ENCODE measurements around the gene CRACR2A.
A peak's percentile ranks its signal among the peaks of the same experiment; 100 is the strongest.

CRACR2A gene

GRCh38 chr12:3645091-3645490 lies 107.8 kb downstream of the CRACR2A start:
- Histone ChIP-seq H2AFZ (ENCODE audit: low read length, unreplicated experiment) (no peak overlapping the region), H3K4me3 (ENCODE audit: low read depth, low read length) (no peak overlapping the region), H3K79me2 (ENCODE audit: control insufficient read depth, insufficient read depth, low read length, unreplicated experiment) (no peaks in the 10 kb centered on the region), H3K27me3 (ENCODE audit: insufficient read depth, low read length) (no peaks in the 10 kb centered on the region), H3K27ac (ENCODE audit: low read depth, low read length) (no peak overlapping the region), H3K4me1 (ENCODE audit: control insufficient read depth, insufficient read depth, low read length, unreplicated experiment) (peaks cover 10% of the 10 kb centered on the region), H3K36me3 (ENCODE audit: insufficient read depth, low read length) (no peaks in the 10 kb centered on the region)

GRCh38 chr12:3644104-3644503 lies 108.8 kb downstream of the CRACR2A start:
- Histone ChIP-seq H3K4me1 (ENCODE audit: control insufficient read depth, insufficient read depth, low read length, unreplicated experiment) (peaks cover 10% of the 10 kb centered on the region), H3K27me3 (ENCODE audit: insufficient read depth, low read length) (no peaks in the 10 kb centered on the region), H3K27ac (ENCODE audit: low read depth, low read length) (no peak overlapping the region), H3K4me3 (ENCODE audit: low read depth, low read length) (no peak overlapping the region), H3K36me3 (ENCODE audit: insufficient read depth, low read length) (no peaks in the 10 kb centered on the region), H2AFZ (ENCODE audit: low read length, unreplicated experiment) (no peak overlapping the region), H3K79me2 (ENCODE audit: control insufficient read depth, insufficient read depth, low read length, unreplicated experiment) (no peaks in the 10 kb centered on the region)

- Histone ChIP-seq H3K27ac (ENCODE audit: low read depth, low read length) (peak overlapping the region; percentile 5; the same call in 1 of the 2 replicates), H3K27me3 (ENCODE audit: insufficient read depth, low read length) (no peaks in the 10 kb centered on the region), H3K4me1 (ENCODE audit: control insufficient read depth, insufficient read depth, low read length, unreplicated experiment) (peaks cover 10% of the 10 kb centered on the region), H3K79me2 (ENCODE audit: control insufficient read depth, insufficient read depth, low read length, unreplicated experiment) (no peaks in the 10 kb centered on the region), H2AFZ (ENCODE audit: low read length, unreplicated experiment) (no peak overlapping the region), H3K4me3 (ENCODE audit: low read depth, low read length) (no peak overlapping the region), H3K36me3 (ENCODE audit: insufficient read depth, low read length) (no peaks in the 10 kb centered on the region)
Observed at GRCh38 chr12:3641428-3642018, 111.4 kb downstream of the CRACR2A start.

GRCh38 chr12:3636328-3636727 lies 116.6 kb downstream of the CRACR2A start:
- H2AFZ ChIP-seq (ENCODE audit: low read length, unreplicated experiment): no peak overlapping the region
- no peak overlapping the region for H3K27ac ChIP-seq (ENCODE audit: low read depth, low read length)
- no peaks in the 10 kb centered on the region for H3K27me3 ChIP-seq (ENCODE audit: insufficient read depth, low read length)
- H3K4me3 ChIP-seq (ENCODE audit: low read depth, low read length): no peak overlapping the region
- no peaks in the 10 kb centered on the region for H3K79me2 ChIP-seq (ENCODE audit: control insufficient read depth, insufficient read depth, low read length, unreplicated experiment)
- H3K4me1 ChIP-seq (ENCODE audit: control insufficient read depth, insufficient read depth, low read length, unreplicated experiment): peaks cover 3% of the 10 kb centered on the region
- H3K36me3 ChIP-seq (ENCODE audit: insufficient read depth, low read length): no peaks in the 10 kb centered on the region

- Histone ChIP-seq H3K79me2 (ENCODE audit: control insufficient read depth, insufficient read depth, low read length, unreplicated experiment) (no peaks in the 10 kb centered on the region), H3K36me3 (ENCODE audit: insufficient read depth, low read length) (no peaks in the 10 kb centered on the region), H2AFZ (ENCODE audit: low read length, unreplicated experiment) (no peak overlapping the region), H3K27ac (ENCODE audit: low read depth, low read length) (no peak overlapping the region), H3K4me1 (ENCODE audit: control insufficient read depth, insufficient read depth, low read length, unreplicated experiment) (no peaks in the 10 kb centered on the region), H3K4me3 (ENCODE audit: low read depth, low read length) (no peak overlapping the region), H3K27me3 (ENCODE audit: insufficient read depth, low read length) (no peaks in the 10 kb centered on the region)
Observed at GRCh38 chr12:3634348-3634747, 118.6 kb downstream of the CRACR2A start.

- Histone ChIP-seq H3K27me3 (ENCODE audit: insufficient read depth, low read length) (no peaks in the 10 kb centered on the region), H3K36me3 (ENCODE audit: insufficient read depth, low read length) (no peaks in the 10 kb centered on the region), H2AFZ (ENCODE audit: low read length, unreplicated experiment) (no peak overlapping the region), H3K79me2 (ENCODE audit: control insufficient read depth, insufficient read depth, low read length, unreplicated experiment) (no peaks in the 10 kb centered on the region), H3K27ac (ENCODE audit: low read depth, low read length) (no peak overlapping the region), H3K4me3 (ENCODE audit: low read depth, low read length) (no peak overlapping the region), H3K4me1 (ENCODE audit: control insufficient read depth, insufficient read depth, low read length, unreplicated experiment) (no peaks in the 10 kb centered on the region)
Observed at GRCh38 chr12:3633396-3633795, 119.5 kb downstream of the CRACR2A start.

GRCh38 chr12:3632754-3633153 lies 120.2 kb downstream of the CRACR2A start:
- Histone ChIP-seq H3K79me2 (ENCODE audit: control insufficient read depth, insufficient read depth, low read length, unreplicated experiment) (no peaks in the 10 kb centered on the region), H3K36me3 (ENCODE audit: insufficient read depth, low read length) (no peaks in the 10 kb centered on the region)

GRCh38 chr12:3632256-3632655 lies 120.7 kb downstream of the CRACR2A start:
- H3K36me3 ChIP-seq (ENCODE audit: insufficient read depth, low read length): no peaks in the 10 kb centered on the region
- no peaks in the 10 kb centered on the region for H3K4me1 ChIP-seq (ENCODE audit: control insufficient read depth, insufficient read depth, low read length, unreplicated experiment)
- H3K4me3 ChIP-seq (ENCODE audit: low read depth, low read length): no peak overlapping the region
- H3K27ac ChIP-seq (ENCODE audit: low read depth, low read length): no peak overlapping the region
- H2AFZ ChIP-seq (ENCODE audit: low read length, unreplicated experiment): no peak overlapping the region
- H3K27me3 ChIP-seq (ENCODE audit: insufficient read depth, low read length): no peaks in the 10 kb centered on the region
- no peaks in the 10 kb centered on the region for H3K79me2 ChIP-seq (ENCODE audit: control insufficient read depth, insufficient read depth, low read length, unreplicated experiment)

More at GRCh38 chr12:3632754-3633153, 120.2 kb downstream of the CRACR2A start:
- no peaks in the 10 kb centered on the region for H3K4me1 ChIP-seq (ENCODE audit: control insufficient read depth, insufficient read depth, low read length, unreplicated experiment)
- no peak overlapping the region for H2AFZ ChIP-seq (ENCODE audit: low read length, unreplicated experiment)
- H3K4me3 ChIP-seq (ENCODE audit: low read depth, low read length): no peak overlapping the region
- H3K27ac ChIP-seq (ENCODE audit: low read depth, low read length): no peak overlapping the region
- no peaks in the 10 kb centered on the region for H3K27me3 ChIP-seq (ENCODE audit: insufficient read depth, low read length)

- Histone ChIP-seq H3K4me3 (ENCODE audit: low read depth, low read length) (no peak overlapping the region), H3K4me1 (ENCODE audit: control insufficient read depth, insufficient read depth, low read length, unreplicated experiment) (no peaks in the 10 kb centered on the region), H3K27ac (ENCODE audit: low read depth, low read length) (no peak overlapping the region), H3K27me3 (ENCODE audit: insufficient read depth, low read length) (no peaks in the 10 kb centered on the region), H3K36me3 (ENCODE audit: insufficient read depth, low read length) (no peaks in the 10 kb centered on the region), H2AFZ (ENCODE audit: low read length, unreplicated experiment) (no peak overlapping the region), H3K79me2 (ENCODE audit: control insufficient read depth, insufficient read depth, low read length, unreplicated experiment) (no peaks in the 10 kb centered on the region)
Observed at GRCh38 chr12:3631759-3632158, 121.2 kb downstream of the CRACR2A start.

GRCh38 chr12:3631272-3631637 lies 121.7 kb downstream of the CRACR2A start:
- H3K27me3 ChIP-seq (ENCODE audit: insufficient read depth, low read length): no peaks in the 10 kb centered on the region
- no peaks in the 10 kb centered on the region for H3K36me3 ChIP-seq (ENCODE audit: insufficient read depth, low read length)
- H3K27ac ChIP-seq (ENCODE audit: low read depth, low read length): no peak overlapping the region
- H2AFZ ChIP-seq (ENCODE audit: low read length, unreplicated experiment): no peak overlapping the region
- H3K4me1 ChIP-seq (ENCODE audit: control insufficient read depth, insufficient read depth, low read length, unreplicated experiment): no peaks in the 10 kb centered on the region
- H3K79me2 ChIP-seq (ENCODE audit: control insufficient read depth, insufficient read depth, low read length, unreplicated experiment): no peaks in the 10 kb centered on the region
- H3K4me3 ChIP-seq (ENCODE audit: low read depth, low read length): no peak overlapping the region

GRCh38 chr12:3630621-3631271 lies 122.2 kb downstream of the CRACR2A start:
- no peaks in the 10 kb centered on the region for H3K79me2 ChIP-seq (ENCODE audit: control insufficient read depth, insufficient read depth, low read length, unreplicated experiment)
- H3K27me3 ChIP-seq (ENCODE audit: insufficient read depth, low read length): no peaks in the 10 kb centered on the region
- H3K4me3 ChIP-seq (ENCODE audit: low read depth, low read length): no peak overlapping the region
- no peaks in the 10 kb centered on the region for H3K4me1 ChIP-seq (ENCODE audit: control insufficient read depth, insufficient read depth, low read length, unreplicated experiment)
- H2AFZ ChIP-seq (ENCODE audit: low read length, unreplicated experiment): no peak overlapping the region
- no peak overlapping the region for H3K27ac ChIP-seq (ENCODE audit: low read depth, low read length)
- no peaks in the 10 kb centered on the region for H3K36me3 ChIP-seq (ENCODE audit: insufficient read depth, low read length)

All from ACC112 (cell line).